Breast epithelium (tissue), 3 donors: ENCODE data around the gene ITPR1.

ENCODE experiments used
- CTCF ChIP-seq, 3 donors: fragments of 450-650 bp; IDR thresholded peaks; one replicate each; pipeline ENCODE4 v1.5.1; 2016 to 2017; ENCODE audit warnings: antibody characterized with exemption in 3 of 3, mild to moderate bottlenecking in 3 of 3, moderate library complexity in 3 of 3
- POLR2A ChIP-seq: fragments of 450-650 bp; IDR thresholded peaks from one replicate; pipeline ENCODE4 v1.6.1; 2016; ENCODE audit warnings: antibody characterized with exemption, mild to moderate bottlenecking, moderate library complexity

GRCh38 chr3:4591669-4592068, 98.5 kb downstream of the ITPR1 start:
- TF ChIP-seq POLR2A (no peak), CTCF (IDR thresholded peaks at IDR 0.05) (no peak)
